GM18867 (cell line): ENCODE data around the gene AOPEP.

Experiments
- ATAC-seq: cut with Tn5 transposase; IDR thresholded peaks from one replicate; pipeline ENCODE4 v1.9.1; 2021; ENCODE audit warnings: mild to moderate bottlenecking, moderate library complexity; ENCODE audit not compliant: unreplicated experiment

The AOPEP gene

GRCh38 chr9:94885854-94886447 lies 159.5 kb downstream of the AOPEP start:
- no peak for ATAC-seq

GRCh38 chr9:94887721-94888120 lies 161.2 kb downstream of the AOPEP start:
- no peak for ATAC-seq

- no peak for ATAC-seq
Observed at GRCh38 chr9:94888775-94889174, 162.3 kb downstream of the AOPEP start.

- no peak for ATAC-seq
Observed at GRCh38 chr9:94889628-94890027, 163.1 kb downstream of the AOPEP start.

GRCh38 chr9:94891183-94891582 lies 164.7 kb downstream of the AOPEP start:
- ATAC-seq, result no peak

GRCh38 chr9:94892675-94893074 lies 166.2 kb downstream of the AOPEP start:
- ATAC-seq, result no peak

GRCh38 chr9:94894094-94894699 lies 167.7 kb downstream of the AOPEP start:
- no peak for ATAC-seq

GRCh38 chr9:94895668-94896067 lies 169.2 kb downstream of the AOPEP start:
- no peak for ATAC-seq

- no peak for ATAC-seq
Observed at GRCh38 chr9:94896512-94896911, 170.0 kb downstream of the AOPEP start.

GRCh38 chr9:94899464-94900221 lies 173.1 kb downstream of the AOPEP start:
- no peak for ATAC-seq

GRCh38 chr9:94900222-94901018 lies 173.9 kb downstream of the AOPEP start:
- ATAC-seq, result no peak

- ATAC-seq, result no peak
Observed at GRCh38 chr9:94901019-94901363, 174.5 kb downstream of the AOPEP start.

GRCh38 chr9:94903961-94904421 lies 177.5 kb downstream of the AOPEP start:
- ATAC-seq, result no peak

- no peak for ATAC-seq
Observed at GRCh38 chr9:94904806-94905205, 178.3 kb downstream of the AOPEP start.

- ATAC-seq, result no peak
Observed at GRCh38 chr9:94905606-94906005, 179.1 kb downstream of the AOPEP start.

- no peak for ATAC-seq
Observed at GRCh38 chr9:94906181-94906580, 179.7 kb downstream of the AOPEP start.

- ATAC-seq, result no peak
Observed at GRCh38 chr9:94906713-94907112, 180.2 kb downstream of the AOPEP start.

GRCh38 chr9:94907264-94907936 lies 180.9 kb downstream of the AOPEP start:
- no peak for ATAC-seq

GRCh38 chr9:94908011-94908563 lies 181.6 kb downstream of the AOPEP start:
- no peak for ATAC-seq

GRCh38 chr9:94908583-94909249 lies 182.2 kb downstream of the AOPEP start:
- ATAC-seq, result no peak
